GM12878 (cell line): Measurements from ENCODE around the gene RPLP2. TPM values are rescaled to one million over a fixed set of nuclear protein-coding genes. Genes with fewer than 3 reads are reported as not detected.

Experiments used
- ATAC-seq: fragments of 200-7000 bp; cut with Tn5 transposase; 3 replicates; pipeline ENCODE4 v1.9.1; 2020; ENCODE audit warnings: mild to moderate bottlenecking, moderate library complexity
- BruUV-seq: library from RNA; stranded (reverse); fragments of 400-500 nt; replicated peaks from 2 replicates; lab custom pipeline; 2021; lab: Mats Ljungman, UMichigan
- CTCF ChIA-PET: fragments of 300-600 bp; sonication (Branson Sonifier 250); formaldehyde crosslinking; extraction: SDS; loops from one replicate; lab custom pipeline; 2021; ENCODE audit warnings: inconsistent platforms; lab: Yijun Ruan, JAX
- POLR2A ChIA-PET: fragments of 350-600 bp; formaldehyde crosslinking; extraction: SDS; loops from one replicate; lab custom pipeline; 2021; ENCODE audit warnings: inconsistent platforms; lab: Charles Lee
- RAD21 ChIA-PET: fragments of 300-600 bp; sonication (Branson Sonifier 250); formaldehyde crosslinking; loops from one replicate; lab custom pipeline; 2023; ENCODE audit warnings: antibody characterized with exemption; ENCODE audit not compliant: unreplicated experiment; lab: Charles Lee
- SMC1A ChIA-PET: fragments of 300-600 bp; sonication (Branson Sonifier 250); formaldehyde crosslinking; loops from one replicate; lab custom pipeline; 2023; ENCODE audit not compliant: unreplicated experiment, uncharacterized antibody; lab: Charles Lee
- DNase-seq: peaks from one replicate; pipeline ENCODE4 v3.0.0-alpha.2; 2011; ENCODE audit warnings: low read depth, low spot score
- FAIRE-seq: peaks from 3 replicates; lab custom pipeline; 2011; peaks lifted over from hg19 to GRCh38; lab: Jason Lieb, UNC
- H2AFZ ChIP-seq: 2 replicates; pipeline ENCODE4 v1.6.0; 2011; ENCODE audit warnings: low read depth, low read length, control low read depth; ENCODE audit not compliant: control insufficient read depth
- H3K27ac ChIP-seq: 2 replicates; pipeline ENCODE4 v1.5.1; 2011; ENCODE audit warnings: control low read depth; ENCODE audit not compliant: control insufficient read depth, insufficient read depth
- H3K27me3 ChIP-seq, 2 experiments: replicated peaks in 1 of 2; 2 replicates each; pipeline versions ENCODE4 v1.6.0 to v1.6.1; 2011; ENCODE audit warnings: low read length in 1 of 2; ENCODE audit not compliant: control insufficient read depth in 2 of 2, insufficient read depth in 2 of 2
- H3K36me3 ChIP-seq, 2 experiments: 2 replicates each; pipeline ENCODE4 v1.5.1; 2011; ENCODE audit warnings: low read length in 1 of 2; ENCODE audit not compliant: control insufficient read depth in 2 of 2, insufficient read depth in 2 of 2
- H3K4me1 ChIP-seq: 2 replicates; pipeline ENCODE4 v1.6.1; 2011; ENCODE audit warnings: mild to moderate bottlenecking, low read length, moderate library complexity, mixed read lengths; ENCODE audit not compliant: control insufficient read depth, insufficient read depth
- H3K4me2 ChIP-seq: 2 replicates; pipeline ENCODE4 v1.6.0; 2011; ENCODE audit warnings: control low read depth; ENCODE audit not compliant: control insufficient read depth, insufficient read depth
- H3K4me3 ChIP-seq: fragments of 200-600 bp; sonication (generic); 2 replicates; pipeline ENCODE4 v1.5.1; 2016
- H3K79me2 ChIP-seq: 2 replicates; pipeline ENCODE4 v1.6.0; 2011; ENCODE audit warnings: low read length; ENCODE audit not compliant: control insufficient read depth, insufficient read depth
- H3K9ac ChIP-seq: 2 replicates; pipeline ENCODE4 v1.8.0; 2011; ENCODE audit warnings: low read length, control low read depth, mixed read lengths; ENCODE audit not compliant: control insufficient read depth, insufficient read depth
- H3K9me3 ChIP-seq: replicated peaks from 3 replicates; pipeline ENCODE4 v1.5.1; 2011; ENCODE audit warnings: mild to moderate bottlenecking, low read length; ENCODE audit not compliant: control insufficient read depth, insufficient read depth
- H4K20me1 ChIP-seq: 2 replicates; pipeline ENCODE4 v1.6.0; 2011; ENCODE audit not compliant: control insufficient read depth, insufficient read depth
- CREB1 ChIP-seq: IDR thresholded peaks from 2 replicates; pipeline ENCODE4 v1.6.1; 2012; ENCODE audit warnings: low read depth, mild to moderate bottlenecking, inconsistent platforms
- IRF4 ChIP-seq: IDR thresholded peaks from 2 replicates; pipeline ENCODE4 v1.6.1; 2011; ENCODE audit warnings: low read depth, low read length
- MEF2B ChIP-seq: fragments of 450-650 bp; IDR thresholded peaks from 2 replicates; pipeline ENCODE4 v1.6.1; 2018; ENCODE audit warnings: mild to moderate bottlenecking, moderate library complexity; ENCODE audit not compliant: partially characterized antibody, poor library complexity, severe bottlenecking
- NKRF ChIP-seq: fragments of 450-650 bp; conservative IDR thresholded peaks from 2 replicates; pipeline ENCODE4 v1.6.1; 2017; ENCODE audit warnings: mild to moderate bottlenecking, moderate library complexity
- SMAD1 ChIP-seq: fragments of 450-650 bp; IDR thresholded peaks from 2 replicates; pipeline ENCODE4 v1.6.1; 2018; ENCODE audit warnings: mild to moderate bottlenecking, low read depth; ENCODE audit not compliant: partially characterized antibody
- SREBF1 ChIP-seq: IDR thresholded peaks from 2 replicates; pipeline ENCODE4 v1.6.1; 2012; ENCODE audit warnings: mild to moderate bottlenecking, low read length
- WGBS: methylation state at CpG from one replicate; pipeline ENCODE4 v1.1.6; 2016; ENCODE audit warnings: low lambda C conversion rate; ENCODE audit not compliant: insufficient replicate concordance, insufficient coverage; ENCODE audit errors: missing lambda C conversion rate; 5-methylcytosine and 5-hydroxymethylcytosine counted together
- in situ Hi-C: fragments of 300-500 bp; cut with MboI; formaldehyde crosslinking; loops from 9 replicates; pipeline ENCODE4 v1.14.3; 2018; ENCODE audit warnings: mixed read lengths
- intact Hi-C: fragments of 100-400 bp; cut with micrococcal nuclease; formaldehyde crosslinking; loops from one replicate; pipeline ENCODE4 v1.14.2; 2022; ENCODE audit not compliant: unreplicated experiment
- polyA plus RNA-seq, 11 experiments: library from polyadenylated mRNA; depleted of rRNA in 4 of 11; unstranded in 6 of 11; stranded (reverse) in 5 of 11; fragments of >200 nt; fragmentation: Nextera tagmentation in 4 of 11; fragmentation: Illumina TruSeq in 1 of 11; extraction: Ambion mirVana in 4 of 11; extraction: Trizol in 1 of 11; gene quantifications; 1 replicate in 1 of 11; 2 replicates in 10 of 11; pipeline versions ENCODE4 v1.2.1 to v1.2.3, GENCODE V29; 2011 to 2016; ENCODE audit warnings: inconsistent platforms in 2 of 11, missing spikeins in 2 of 11, low read depth in 1 of 11
- total RNA-seq, 4 experiments: library from RNA; depleted of rRNA in 3 of 4; stranded (reverse); fragments of >200 nt in 3 of 4; fragmentation: Illumina TruSeq in 1 of 4; extraction: Trizol in 1 of 4; gene quantifications; 2 replicates each; pipeline versions ENCODE4 v1.2.1 to v1.2.3, GENCODE V29; 2013 to 2021

Gene RPLP2
- total and polyA plus RNA-seq, 10 of the 15 experiments (the other 5 are each of a cell fraction or from before 2014, with no cell fraction given), result 488 to 3,558 (median 1,481) TPM

GRCh38 chr11:824942-825341 lies 15.2 kb downstream of the RPLP2 start:
- H2AFZ ChIP-seq, result no peak overlapping the region
- no peak overlapping the region for H3K4me2 ChIP-seq
- DNase-seq, result no peak
- H3K27ac ChIP-seq, result no peak overlapping the region
- in situ Hi-C loops (loop anchor here (25.0 kb wide), 1 partner anchor 1562 kb away; the partner anchor contains the start of gene CD81), intact Hi-C loops (no loop called here)
- peaks cover 5% of the 10 kb centered on the region for H3K79me2 ChIP-seq
- ChIA-PET POLR2A (interaction anchor here (0.6 to 1.4 kb wide), 2 partner anchors 9 to 46 kb away, joined by 3 to 4 read pairs; no protein-coding TSS in a partner anchor), RAD21 (interaction anchor here (0.6 kb wide), 1 partner anchor 19 kb away, joined by 3 read pairs; no protein-coding TSS in a partner anchor), CTCF (no interaction called here), SMC1A (no interaction called here)
- no peaks in the 10 kb centered on the region; a peak in 2 of 4 replicates for H3K36me3 ChIP-seq
- BruUV-seq, result no TSS peak
- no peaks in the 10 kb centered on the region; a peak in 1 of 4 replicates for H3K27me3 ChIP-seq
- H3K9ac ChIP-seq, result no peak overlapping the region
- TF ChIP-seq IRF4 (no peak), CREB1 (no peak), SREBF1 (no peak), SMAD1 (no peak), MEF2B (no peak), NKRF (no peak)
- peaks cover 26% of the 10 kb centered on the region for H3K4me1 ChIP-seq
- H3K4me3 ChIP-seq, result no peak overlapping the region
- no peak for ATAC-seq
- H4K20me1 ChIP-seq, result no peaks in the 10 kb centered on the region; the same call in 1 of the 2 replicates
- WGBS, result 76% methylated on average over 9 of the region's 11 CpGs
- no peak for FAIRE-seq
- H3K9me3 ChIP-seq, result no peaks in the 10 kb centered on the region
